A673 (cell line): ENCODE data around the gene FAM118A. TPM values are rescaled to one million over a fixed set of nuclear protein-coding genes. Genes with fewer than 3 reads are reported as not detected.

Experiments used
- BruUV-seq: library from RNA; stranded (reverse); fragments of 400-500 nt; replicated peaks from 2 replicates; lab custom pipeline; 2021; lab: Mats Ljungman, UMichigan
- CTCF ChIA-PET: fragments of 300-600 bp; sonication (Branson Sonifier 250); formaldehyde crosslinking; loops from one replicate; lab custom pipeline; 2022; ENCODE audit warnings: antibody characterized with exemption; lab: Charles Lee
- POLR2A ChIA-PET: fragments of 300-600 bp; sonication (Branson Sonifier 250); formaldehyde crosslinking; loops from one replicate; lab custom pipeline; 2022; ENCODE audit warnings: antibody characterized with exemption; ENCODE audit not compliant: low non-redundant PET; lab: Charles Lee
- DNase-seq: peaks from one replicate; pipeline ENCODE4 v3.0.0-alpha.2; 2015; ENCODE audit warnings: low spot score
- H3K27ac ChIP-seq: fragments of 200-600 bp; sonication (generic); 2 replicates; pipeline ENCODE4 v1.5.1; 2016; ENCODE audit warnings: mixed run types, low read depth, mild to moderate bottlenecking, mixed read lengths, antibody characterized with exemption, low read length; ENCODE audit not compliant: poor library complexity, severe bottlenecking
- H3K27me3 ChIP-seq: fragments of 200-600 bp; sonication (generic); replicated peaks from 2 replicates; pipeline ENCODE4 v1.6.1; 2017; ENCODE audit warnings: mixed run types, low read depth, mild to moderate bottlenecking, mixed read lengths, antibody characterized with exemption, low read length; ENCODE audit not compliant: insufficient read depth, poor library complexity
- H3K36me3 ChIP-seq: fragments of 200-600 bp; sonication (generic); 2 replicates; pipeline ENCODE4 v1.6.1; 2016; ENCODE audit warnings: mixed run types, mild to moderate bottlenecking, mixed read lengths, antibody characterized with exemption, low read length; ENCODE audit not compliant: insufficient read depth, poor library complexity, severe bottlenecking
- H3K4me1 ChIP-seq: fragments of 200-600 bp; sonication (generic); 2 replicates; pipeline ENCODE4 v1.6.1; 2017; ENCODE audit warnings: mixed run types, mild to moderate bottlenecking, mixed read lengths, antibody characterized with exemption, low read length; ENCODE audit not compliant: insufficient read depth, poor library complexity, severe bottlenecking
- H3K4me3 ChIP-seq: fragments of 200-600 bp; sonication (generic); 2 replicates; pipeline ENCODE4 v1.5.1; 2016; ENCODE audit warnings: low read depth, mixed run types, mild to moderate bottlenecking, mixed read lengths, low read length; ENCODE audit not compliant: poor library complexity, severe bottlenecking
- H3K9me3 ChIP-seq: fragments of 200-600 bp; sonication (generic); 2 replicates; pipeline ENCODE4 v1.6.1; 2016; ENCODE audit warnings: mixed run types, low read depth, mild to moderate bottlenecking, mixed read lengths, antibody characterized with exemption, low read length; ENCODE audit not compliant: poor library complexity, severe bottlenecking
- EZH2 ChIP-seq: fragments of 200-600 bp; sonication (generic); IDR thresholded peaks from 2 replicates; pipeline ENCODE4 v1.6.1; 2017; ENCODE audit warnings: borderline replicate concordance, low read depth, mild to moderate bottlenecking, mixed read lengths, antibody characterized with exemption, low read length; ENCODE audit not compliant: poor library complexity, severe bottlenecking
- intact Hi-C: fragments of 100-400 bp; cut with micrococcal nuclease; formaldehyde crosslinking; loops from one replicate; pipeline ENCODE4 v1.10.0; 2022; ENCODE audit not compliant: unreplicated experiment
- total RNA-seq: library from RNA; stranded (reverse); gene quantifications from 2 replicates; pipeline ENCODE4 v1.2.3, GENCODE V29; 2021
- TF ChIP-seq, protein P1 (sequence below): fragments of 300-800, 200-600 bp; sonication (generic); conservative IDR thresholded peaks from 2 replicates; pipeline ENCODE4 v1.5.1; 2017; ENCODE audit warnings: low read depth, mild to moderate bottlenecking, antibody characterized with exemption, low read length, moderate library complexity, mixed read lengths

Gene FAM118A
- total RNA-seq, 1 experiment from 2014 or later: 54.0 TPM

DNA sequence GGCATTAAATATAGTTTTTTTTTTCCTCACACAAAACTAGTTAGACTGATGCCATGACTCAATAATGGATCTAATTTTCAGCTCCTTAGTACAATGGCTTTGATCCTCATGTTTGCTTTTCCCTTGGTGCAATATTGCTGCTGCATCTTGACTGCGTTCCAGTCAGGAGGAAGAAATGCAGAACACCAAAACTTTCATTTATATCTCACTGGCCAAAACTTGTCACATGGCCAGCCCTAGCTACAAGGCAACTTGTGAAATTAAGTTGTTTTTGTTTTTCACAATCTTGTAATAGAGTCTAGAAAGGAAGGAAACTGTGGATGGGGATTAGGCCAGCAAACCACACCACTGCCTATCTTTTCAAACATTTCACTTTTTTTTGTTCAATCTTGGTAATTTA lies 67.0 kb downstream of the FAM118A start:
- Histone ChIP-seq H3K27me3 (no peaks in the 10 kb centered on the region), H3K36me3 (no peaks in the 10 kb centered on the region), H3K4me3 (no peak overlapping the region), H3K27ac (no peak overlapping the region), H3K9me3 (no peaks in the 10 kb centered on the region), H3K4me1 (no peaks in the 10 kb centered on the region)
- no peak for TF ChIP-seq EZH2
- TF ChIP-seq, protein P1, sequence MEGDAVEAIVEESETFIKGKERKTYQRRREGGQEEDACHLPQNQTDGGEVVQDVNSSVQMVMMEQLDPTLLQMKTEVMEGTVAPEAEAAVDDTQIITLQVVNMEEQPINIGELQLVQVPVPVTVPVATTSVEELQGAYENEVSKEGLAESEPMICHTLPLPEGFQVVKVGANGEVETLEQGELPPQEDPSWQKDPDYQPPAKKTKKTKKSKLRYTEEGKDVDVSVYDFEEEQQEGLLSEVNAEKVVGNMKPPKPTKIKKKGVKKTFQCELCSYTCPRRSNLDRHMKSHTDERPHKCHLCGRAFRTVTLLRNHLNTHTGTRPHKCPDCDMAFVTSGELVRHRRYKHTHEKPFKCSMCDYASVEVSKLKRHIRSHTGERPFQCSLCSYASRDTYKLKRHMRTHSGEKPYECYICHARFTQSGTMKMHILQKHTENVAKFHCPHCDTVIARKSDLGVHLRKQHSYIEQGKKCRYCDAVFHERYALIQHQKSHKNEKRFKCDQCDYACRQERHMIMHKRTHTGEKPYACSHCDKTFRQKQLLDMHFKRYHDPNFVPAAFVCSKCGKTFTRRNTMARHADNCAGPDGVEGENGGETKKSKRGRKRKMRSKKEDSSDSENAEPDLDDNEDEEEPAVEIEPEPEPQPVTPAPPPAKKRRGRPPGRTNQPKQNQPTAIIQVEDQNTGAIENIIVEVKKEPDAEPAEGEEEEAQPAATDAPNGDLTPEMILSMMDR: no peak
- no peak for DNase-seq
- ChIA-PET CTCF (no interaction called here), POLR2A (no interaction called here)
- intact Hi-C loops: no loop called here
- no TSS peak for BruUV-seq

DNA sequence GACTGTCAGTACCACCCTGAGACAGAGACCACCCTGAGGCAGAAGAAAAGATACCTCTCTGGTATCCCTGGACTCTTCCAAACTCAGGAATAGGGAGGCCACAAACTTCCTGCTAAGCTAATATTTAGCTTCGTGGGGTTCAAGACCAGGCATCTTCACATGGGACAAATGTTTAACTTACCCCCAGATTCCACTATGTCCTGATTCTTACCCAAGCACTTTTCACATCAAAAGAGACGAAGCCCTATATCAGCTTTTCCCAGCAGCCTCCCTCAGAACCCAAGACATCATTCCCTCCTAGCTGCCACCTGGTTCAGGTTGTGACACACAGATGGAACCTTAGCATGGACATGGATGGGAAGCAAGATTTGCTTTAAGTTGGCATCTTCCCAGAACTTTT lies 71.6 kb downstream of the FAM118A start:
- Histone ChIP-seq H3K27ac (no peak overlapping the region), H3K9me3 (no peaks in the 10 kb centered on the region), H3K27me3 (peaks cover 5% of the 10 kb centered on the region), H3K36me3 (no peaks in the 10 kb centered on the region), H3K4me1 (no peaks in the 10 kb centered on the region), H3K4me3 (no peak overlapping the region)
- TF ChIP-seq EZH2: no peak
- TF ChIP-seq, protein P1: no peak
- DNase-seq: no peak
- ChIA-PET CTCF (no interaction called here), POLR2A (no interaction called here)
- no TSS peak for BruUV-seq
- intact Hi-C loops: no loop called here

DNA sequence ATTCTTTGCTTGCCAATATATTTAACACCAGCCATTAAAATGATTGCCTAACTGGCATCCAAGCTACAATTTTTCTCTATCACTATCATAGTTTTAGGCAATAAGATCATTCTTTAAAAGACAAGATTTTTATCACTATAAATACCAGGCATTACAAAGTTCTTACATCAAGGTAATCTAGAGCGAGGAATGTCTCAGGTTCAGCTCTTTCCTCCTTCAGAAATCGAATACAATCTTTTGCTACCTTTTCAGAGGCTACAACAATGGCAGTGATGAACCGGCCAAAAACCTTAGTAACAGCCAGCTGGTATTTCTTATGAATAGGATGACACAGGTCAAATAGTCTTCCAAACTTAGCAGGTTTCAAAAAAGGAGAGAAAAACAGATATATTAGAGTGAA lies 79.8 kb downstream of the FAM118A start:
- TF ChIP-seq EZH2: no peak
- TF ChIP-seq, protein P1: no peak
- Histone ChIP-seq H3K27me3 (peaks cover 5% of the 10 kb centered on the region), H3K4me3 (no peak overlapping the region), H3K4me1 (no peaks in the 10 kb centered on the region), H3K9me3 (no peaks in the 10 kb centered on the region), H3K27ac (no peak overlapping the region), H3K36me3 (no peaks in the 10 kb centered on the region)
- intact Hi-C loops: no loop called here
- no TSS peak for BruUV-seq
- POLR2A ChIA-PET: no interaction called here
- DNase-seq: no peak
- CTCF ChIA-PET: no interaction called here

Other genes with a start within 250 kb of the FAM118A start
- 124 and 126 TPM in 2 replicates for gene NUP50, start 146.0 kb upstream of the FAM118A start, total RNA-seq
- 54.8 and 64.2 TPM in 2 replicates for gene KIAA0930, start 69.0 kb upstream of the FAM118A start, total RNA-seq
- not detected in 2 replicates for gene UPK3A, start 25.0 kb upstream of the FAM118A start, total RNA-seq
- not detected in 2 replicates for gene SMC1B, start 103.7 kb downstream of the FAM118A start, total RNA-seq
- 13.2 and 14.9 TPM in 2 replicates for gene RIBC2, start 103.8 kb downstream of the FAM118A start, total RNA-seq
- 96.4 and 117 TPM in 2 replicates for gene FBLN1, start 192.9 kb downstream of the FAM118A start, total RNA-seq